Esophagus squamous epithelium (tissue), 4 donors: Measurements from ENCODE around the gene TSC2.

ENCODE experiments used
- CTCF ChIP-seq, 6 experiments: fragments of 450-650 bp in 4 of 6; fragments of 200-600 bp in 2 of 6; sonication (generic) in 2 of 6; IDR thresholded peaks; one replicate each; pipeline ENCODE4 v1.5.1; 2016 to 2019; ENCODE audit warnings: antibody characterized with exemption in 6 of 6, mild to moderate bottlenecking in 4 of 6, moderate library complexity in 4 of 6
- POLR2A ChIP-seq, 4 donors: fragments of 450-650 bp; IDR thresholded peaks; one replicate each; pipeline ENCODE4 v1.6.1; 2017; ENCODE audit warnings: antibody characterized with exemption in 4 of 4, mild to moderate bottlenecking in 4 of 4, moderate library complexity in 3 of 4

GRCh38 chr16:1999866-2000514 is 47.8 kb upstream of the TSC2 start:
- TF ChIP-seq CTCF (IDR thresholded peaks at IDR 0.05) (no peak), POLR2A (IDR thresholded peaks at IDR 0.05) (no peak)
